ENCODE data around the gene KCNJ16.

The KCNJ16 gene

DNA sequence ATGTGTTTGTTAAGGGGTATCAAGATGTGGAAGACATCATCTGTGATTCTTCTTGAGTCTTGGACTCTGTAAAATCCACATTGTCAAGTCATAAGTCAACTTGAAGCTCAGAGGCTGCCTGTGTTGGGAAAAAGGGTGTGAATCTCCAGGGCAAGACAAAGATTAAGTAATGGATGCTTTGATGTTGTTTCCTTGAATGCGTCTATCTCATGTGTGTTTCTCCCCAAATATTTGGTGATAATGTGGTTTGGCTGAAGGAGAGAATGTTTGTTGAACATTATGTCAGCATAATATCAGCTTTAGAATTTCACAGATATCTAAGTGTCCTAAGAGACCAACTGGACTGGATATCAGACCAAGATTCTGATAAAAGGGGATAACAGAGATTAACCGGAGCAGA lies 24.1 kb upstream of the KCNJ16 start:
- DNase-seq (ENCODE audit: low read depth) = no peak
- TF ChIP-seq, protein P1, sequence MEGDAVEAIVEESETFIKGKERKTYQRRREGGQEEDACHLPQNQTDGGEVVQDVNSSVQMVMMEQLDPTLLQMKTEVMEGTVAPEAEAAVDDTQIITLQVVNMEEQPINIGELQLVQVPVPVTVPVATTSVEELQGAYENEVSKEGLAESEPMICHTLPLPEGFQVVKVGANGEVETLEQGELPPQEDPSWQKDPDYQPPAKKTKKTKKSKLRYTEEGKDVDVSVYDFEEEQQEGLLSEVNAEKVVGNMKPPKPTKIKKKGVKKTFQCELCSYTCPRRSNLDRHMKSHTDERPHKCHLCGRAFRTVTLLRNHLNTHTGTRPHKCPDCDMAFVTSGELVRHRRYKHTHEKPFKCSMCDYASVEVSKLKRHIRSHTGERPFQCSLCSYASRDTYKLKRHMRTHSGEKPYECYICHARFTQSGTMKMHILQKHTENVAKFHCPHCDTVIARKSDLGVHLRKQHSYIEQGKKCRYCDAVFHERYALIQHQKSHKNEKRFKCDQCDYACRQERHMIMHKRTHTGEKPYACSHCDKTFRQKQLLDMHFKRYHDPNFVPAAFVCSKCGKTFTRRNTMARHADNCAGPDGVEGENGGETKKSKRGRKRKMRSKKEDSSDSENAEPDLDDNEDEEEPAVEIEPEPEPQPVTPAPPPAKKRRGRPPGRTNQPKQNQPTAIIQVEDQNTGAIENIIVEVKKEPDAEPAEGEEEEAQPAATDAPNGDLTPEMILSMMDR (IDR thresholded peaks at IDR 0.05; ENCODE audit: low read length, missing control alignments) = no peak
- H3K4me3 ChIP-seq (replicated peaks; ENCODE audit: low read depth, low read length) = no peak overlapping the region

DNA sequence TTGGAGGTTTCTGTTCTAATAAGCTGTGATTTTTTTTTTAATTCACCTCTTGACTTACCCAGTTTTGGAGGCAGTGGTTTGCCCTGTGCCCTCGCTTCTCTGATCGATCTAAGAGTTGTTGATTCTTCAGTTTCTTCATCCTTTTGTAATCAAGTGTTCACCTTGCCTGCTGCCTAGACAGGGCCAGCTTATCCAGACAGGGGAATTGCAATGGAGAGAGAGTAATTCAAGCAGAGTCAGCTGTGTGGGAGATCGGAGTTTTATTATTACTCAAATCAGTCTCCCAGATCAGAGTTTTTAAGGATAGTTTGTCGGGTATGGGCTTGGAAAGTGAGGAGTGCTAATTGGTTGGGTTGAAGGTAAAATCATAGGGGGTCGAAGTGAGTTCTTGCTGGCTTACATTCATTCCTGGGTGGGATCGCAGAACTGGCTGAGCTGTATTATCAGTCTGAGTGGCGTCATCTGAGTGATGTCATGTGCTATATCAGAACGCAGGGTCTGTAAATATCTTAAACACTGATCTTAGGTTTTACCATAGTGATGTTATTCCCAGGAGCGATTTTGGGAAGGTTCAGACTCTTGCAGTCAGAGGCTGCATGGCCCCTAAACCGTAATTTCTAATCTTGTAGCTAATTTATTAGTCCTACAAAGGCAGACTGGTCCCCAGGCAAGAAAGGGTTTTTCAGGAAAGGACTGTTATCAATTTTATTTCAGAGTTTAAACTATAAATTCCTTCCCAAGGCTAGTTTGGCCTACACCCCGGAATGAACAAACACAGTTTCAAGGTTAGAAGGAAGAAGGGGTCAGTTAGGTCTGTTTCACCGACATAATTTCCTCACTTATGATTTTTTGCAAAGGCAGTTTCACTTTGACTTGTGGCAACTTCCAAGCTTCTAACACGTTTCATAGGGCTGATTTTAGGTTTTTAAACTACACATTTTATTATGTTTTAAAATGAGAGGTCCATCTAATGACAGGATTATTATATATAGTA lies 21.5 kb upstream of the KCNJ16 start:
- peak overlapping the region; percentile 21 for H3K4me3 ChIP-seq (replicated peaks; ENCODE audit: low read depth, low read length)
- TF ChIP-seq, protein P1 (IDR thresholded peaks at IDR 0.05; ENCODE audit: low read length, missing control alignments) = no peak
- DNase-seq (ENCODE audit: low read depth) = no peak

DNA sequence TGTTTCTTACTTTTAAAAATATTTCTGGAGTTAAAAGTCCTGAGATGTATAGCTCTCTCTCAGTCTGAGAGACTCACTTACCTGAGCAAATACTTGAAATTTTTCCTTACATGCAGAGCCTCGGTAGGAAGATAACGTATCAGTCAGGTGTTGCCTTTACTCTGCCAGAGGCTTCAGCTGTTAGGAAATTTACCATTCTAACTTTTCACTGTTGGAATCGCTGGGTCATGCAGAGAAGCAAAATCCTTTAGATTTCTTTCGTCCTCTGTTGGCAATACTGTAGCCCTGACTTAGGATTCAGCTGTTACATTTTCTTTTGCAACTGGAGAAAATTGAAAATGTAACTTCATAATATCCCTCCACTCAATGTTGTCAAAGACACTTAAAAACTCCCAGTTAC lies 20.0 kb upstream of the KCNJ16 start:
- no peak overlapping the region for H3K4me3 ChIP-seq (replicated peaks; ENCODE audit: low read depth, low read length)
- DNase-seq (ENCODE audit: low read depth) = no peak
- TF ChIP-seq, protein P1 (IDR thresholded peaks at IDR 0.05; ENCODE audit: low read length, missing control alignments) = no peak

DNA sequence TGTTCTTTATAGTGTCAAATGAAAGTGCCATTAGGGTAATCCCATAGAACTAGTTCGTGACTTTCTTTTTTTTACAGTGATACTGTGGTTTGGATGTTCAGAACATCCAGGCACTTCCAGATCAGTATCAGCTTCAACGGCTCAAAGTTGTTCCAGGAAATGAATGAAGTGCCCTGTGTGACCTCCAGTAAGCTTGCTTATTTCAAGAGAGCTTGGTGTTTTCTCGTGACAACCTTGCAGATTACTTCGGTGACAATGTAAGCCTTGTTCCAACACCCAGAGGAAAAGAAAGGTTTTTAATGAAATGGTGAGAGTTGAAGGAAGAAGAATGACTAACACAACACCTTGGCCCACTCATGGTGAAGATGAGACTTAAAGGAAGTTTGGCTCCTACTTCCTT lies 16.0 kb upstream of the KCNJ16 start:
- DNase-seq (ENCODE audit: low read depth) = no peak
- H3K4me3 ChIP-seq (replicated peaks; ENCODE audit: low read depth, low read length) = no peak overlapping the region
- TF ChIP-seq, protein P1 (IDR thresholded peaks at IDR 0.05; ENCODE audit: low read length, missing control alignments) = no peak

DNA sequence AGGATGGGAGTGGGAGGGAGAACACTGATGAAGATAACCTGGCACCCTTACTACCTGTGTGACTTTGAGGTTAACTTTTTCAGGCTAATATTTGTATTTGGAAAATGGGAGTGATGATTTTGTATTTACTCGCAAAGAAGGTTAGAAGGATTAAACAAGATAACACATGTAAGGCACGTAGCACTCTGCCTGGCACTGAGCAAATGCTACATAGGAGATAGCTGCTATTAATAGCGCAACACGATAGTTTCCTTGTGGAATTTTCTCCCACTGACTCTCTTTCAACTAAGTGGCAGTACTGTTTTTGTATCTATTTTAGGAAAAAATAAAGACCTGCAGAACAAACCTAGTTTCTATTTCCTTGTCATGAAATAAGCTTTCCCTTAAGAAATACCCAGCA lies 15.4 kb upstream of the KCNJ16 start:
- TF ChIP-seq, protein P1 (IDR thresholded peaks at IDR 0.05; ENCODE audit: low read length, missing control alignments) = no peak
- DNase-seq (ENCODE audit: low read depth) = no peak
- H3K4me3 ChIP-seq (replicated peaks; ENCODE audit: low read depth, low read length) = no peak overlapping the region

DNA sequence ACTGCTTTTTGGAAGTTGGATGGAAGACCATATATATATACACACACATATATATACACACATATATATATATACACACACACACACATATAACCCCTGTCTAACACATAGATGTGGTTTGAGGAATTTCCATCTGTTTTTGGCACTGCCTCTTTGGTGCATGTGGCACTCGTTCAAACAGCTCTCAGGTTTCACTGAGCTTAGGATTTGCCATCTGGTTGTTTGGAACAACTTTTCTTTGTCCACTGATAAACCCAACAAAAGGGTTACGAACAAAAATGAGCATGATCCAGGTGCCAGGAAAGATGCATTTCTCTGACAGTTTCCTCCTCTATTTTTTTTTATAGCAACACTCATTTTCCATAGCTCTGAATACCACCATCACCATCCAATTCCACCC lies 14.6 kb upstream of the KCNJ16 start:
- H3K4me3 ChIP-seq (replicated peaks; ENCODE audit: low read depth, low read length) = no peak overlapping the region
- TF ChIP-seq, protein P1 (IDR thresholded peaks at IDR 0.05; ENCODE audit: low read length, missing control alignments) = no peak
- DNase-seq (ENCODE audit: low read depth) = peak; percentile 30
